ENCODE results near the gene RBM33. TPM values are rescaled to one million over a fixed set of nuclear protein-coding genes. Genes with fewer than 3 reads are reported as not detected.

Gene RBM33
- total RNA-seq, 1 experiment from 2014 or later, result 81.8 TPM

- TF ChIP-seq, protein P1, sequence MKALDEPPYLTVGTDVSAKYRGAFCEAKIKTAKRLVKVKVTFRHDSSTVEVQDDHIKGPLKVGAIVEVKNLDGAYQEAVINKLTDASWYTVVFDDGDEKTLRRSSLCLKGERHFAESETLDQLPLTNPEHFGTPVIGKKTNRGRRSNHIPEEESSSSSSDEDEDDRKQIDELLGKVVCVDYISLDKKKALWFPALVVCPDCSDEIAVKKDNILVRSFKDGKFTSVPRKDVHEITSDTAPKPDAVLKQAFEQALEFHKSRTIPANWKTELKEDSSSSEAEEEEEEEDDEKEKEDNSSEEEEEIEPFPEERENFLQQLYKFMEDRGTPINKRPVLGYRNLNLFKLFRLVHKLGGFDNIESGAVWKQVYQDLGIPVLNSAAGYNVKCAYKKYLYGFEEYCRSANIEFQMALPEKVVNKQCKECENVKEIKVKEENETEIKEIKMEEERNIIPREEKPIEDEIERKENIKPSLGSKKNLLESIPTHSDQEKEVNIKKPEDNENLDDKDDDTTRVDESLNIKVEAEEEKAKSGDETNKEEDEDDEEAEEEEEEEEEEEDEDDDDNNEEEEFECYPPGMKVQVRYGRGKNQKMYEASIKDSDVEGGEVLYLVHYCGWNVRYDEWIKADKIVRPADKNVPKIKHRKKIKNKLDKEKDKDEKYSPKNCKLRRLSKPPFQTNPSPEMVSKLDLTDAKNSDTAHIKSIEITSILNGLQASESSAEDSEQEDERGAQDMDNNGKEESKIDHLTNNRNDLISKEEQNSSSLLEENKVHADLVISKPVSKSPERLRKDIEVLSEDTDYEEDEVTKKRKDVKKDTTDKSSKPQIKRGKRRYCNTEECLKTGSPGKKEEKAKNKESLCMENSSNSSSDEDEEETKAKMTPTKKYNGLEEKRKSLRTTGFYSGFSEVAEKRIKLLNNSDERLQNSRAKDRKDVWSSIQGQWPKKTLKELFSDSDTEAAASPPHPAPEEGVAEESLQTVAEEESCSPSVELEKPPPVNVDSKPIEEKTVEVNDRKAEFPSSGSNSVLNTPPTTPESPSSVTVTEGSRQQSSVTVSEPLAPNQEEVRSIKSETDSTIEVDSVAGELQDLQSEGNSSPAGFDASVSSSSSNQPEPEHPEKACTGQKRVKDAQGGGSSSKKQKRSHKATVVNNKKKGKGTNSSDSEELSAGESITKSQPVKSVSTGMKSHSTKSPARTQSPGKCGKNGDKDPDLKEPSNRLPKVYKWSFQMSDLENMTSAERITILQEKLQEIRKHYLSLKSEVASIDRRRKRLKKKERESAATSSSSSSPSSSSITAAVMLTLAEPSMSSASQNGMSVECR (CRISPR knock-in tag; IDR thresholded peaks at IDR 0.05; ENCODE audit: borderline replicate concordance), result no peak
- TF ChIP-seq ZNF219 (CRISPR knock-in tag; IDR thresholded peaks at IDR 0.05; ENCODE audit: borderline replicate concordance) (no peak), NFE2L1 (CRISPR knock-in tag; IDR thresholded peaks at IDR 0.05) (no peak), CREB1 (CRISPR knock-in tag; IDR thresholded peaks at IDR 0.05) (no peak)
Measured at GRCh38 chr7:155692317-155692716, 47.9 kb downstream of the RBM33 start (continued).

DNA sequence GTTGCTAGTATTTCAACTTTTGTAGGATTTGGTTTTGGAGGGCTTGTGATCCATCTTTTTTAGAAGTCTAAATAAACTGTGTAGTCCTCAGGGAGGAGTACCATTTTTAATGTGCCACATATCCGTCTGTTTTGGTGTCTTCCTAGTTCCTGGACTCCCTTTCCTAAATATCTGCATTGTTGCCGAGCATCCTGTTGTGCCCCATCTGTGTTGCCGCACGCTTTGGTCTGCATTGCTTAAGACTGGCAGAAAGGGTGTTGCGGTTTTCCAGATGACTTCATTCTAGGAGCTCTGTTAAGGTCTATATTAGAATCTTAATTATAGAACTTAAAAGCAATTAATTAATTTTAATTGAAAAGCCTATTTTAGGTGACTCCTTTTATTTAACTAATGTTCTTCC lies 49.4 kb downstream of the RBM33 start:
- no peak for ATAC-seq
- H3K27me3 Mint-ChIP-seq (ENCODE audit: low read depth), result no peaks in the 10 kb centered on the region
- TF ChIP-seq, protein P2, sequence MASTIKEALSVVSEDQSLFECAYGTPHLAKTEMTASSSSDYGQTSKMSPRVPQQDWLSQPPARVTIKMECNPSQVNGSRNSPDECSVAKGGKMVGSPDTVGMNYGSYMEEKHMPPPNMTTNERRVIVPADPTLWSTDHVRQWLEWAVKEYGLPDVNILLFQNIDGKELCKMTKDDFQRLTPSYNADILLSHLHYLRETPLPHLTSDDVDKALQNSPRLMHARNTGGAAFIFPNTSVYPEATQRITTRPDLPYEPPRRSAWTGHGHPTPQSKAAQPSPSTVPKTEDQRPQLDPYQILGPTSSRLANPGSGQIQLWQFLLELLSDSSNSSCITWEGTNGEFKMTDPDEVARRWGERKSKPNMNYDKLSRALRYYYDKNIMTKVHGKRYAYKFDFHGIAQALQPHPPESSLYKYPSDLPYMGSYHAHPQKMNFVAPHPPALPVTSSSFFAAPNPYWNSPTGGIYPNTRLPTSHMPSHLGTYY (CRISPR knock-in tag; IDR thresholded peaks at IDR 0.05), result no peak
- TF ChIP-seq JAZF1 (CRISPR knock-in tag; IDR thresholded peaks at IDR 0.05), result no peak
- TF ChIP-seq ZNF121 (CRISPR knock-in tag; IDR thresholded peaks at IDR 0.05), result no peak
- TF ChIP-seq PRDM15 (CRISPR knock-in tag; IDR thresholded peaks at IDR 0.05), result no peak
- TF ChIP-seq ZNF232 (CRISPR knock-in tag; IDR thresholded peaks at IDR 0.05), result no peak
- TF ChIP-seq FOXP4 (CRISPR knock-in tag; IDR thresholded peaks at IDR 0.05), result no peak
- no peak for DNase-seq (ENCODE audit: low spot score)
- no peaks in the 10 kb centered on the region for H3K9me3 Mint-ChIP-seq
- peaks cover 53% of the 10 kb centered on the region for H3K4me1 Mint-ChIP-seq
- ChIA-PET CTCF (interaction anchor here (3.0 kb wide), 1 partner anchor 95 kb away, joined by 22 read pairs; no protein-coding TSS in a partner anchor), POLR2A (no interaction called here)
- H3K36me3 Mint-ChIP-seq, result no peaks in the 10 kb centered on the region
- no peak overlapping the region for H3K27ac Mint-ChIP-seq
- H3K4me3 Mint-ChIP-seq, result no peak overlapping the region

- 0 out of 2 replicates have a peak, but pooled peaks cover under 1% of the 10 kb centered on the region for H3K36me3 Mint-ChIP-seq
- H3K27me3 Mint-ChIP-seq (ENCODE audit: low read depth), result no peaks in the 10 kb centered on the region
- H3K27ac Mint-ChIP-seq, result no peak overlapping the region
- no peaks in the 10 kb centered on the region for H3K9me3 Mint-ChIP-seq
- no peak for ATAC-seq
- peaks cover 55% of the 10 kb centered on the region for H3K4me1 Mint-ChIP-seq
- ChIA-PET POLR2A (no interaction called here), CTCF (no interaction called here)
- DNase-seq (ENCODE audit: low spot score), result no peak
- no peak overlapping the region for H3K4me3 Mint-ChIP-seq
- TF ChIP-seq, protein P3, sequence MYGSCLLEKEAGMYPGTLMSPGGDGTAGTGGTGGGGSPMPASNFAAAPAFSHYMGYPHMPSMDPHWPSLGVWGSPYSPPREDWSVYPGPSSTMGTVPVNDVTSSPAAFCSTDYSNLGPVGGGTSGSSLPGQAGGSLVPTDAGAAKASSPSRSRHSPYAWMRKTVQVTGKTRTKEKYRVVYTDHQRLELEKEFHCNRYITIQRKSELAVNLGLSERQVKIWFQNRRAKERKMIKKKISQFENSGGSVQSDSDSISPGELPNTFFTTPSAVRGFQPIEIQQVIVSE (CRISPR knock-in tag; IDR thresholded peaks at IDR 0.05; ENCODE audit: borderline replicate concordance), result no peak
- TF ChIP-seq, protein P4, sequence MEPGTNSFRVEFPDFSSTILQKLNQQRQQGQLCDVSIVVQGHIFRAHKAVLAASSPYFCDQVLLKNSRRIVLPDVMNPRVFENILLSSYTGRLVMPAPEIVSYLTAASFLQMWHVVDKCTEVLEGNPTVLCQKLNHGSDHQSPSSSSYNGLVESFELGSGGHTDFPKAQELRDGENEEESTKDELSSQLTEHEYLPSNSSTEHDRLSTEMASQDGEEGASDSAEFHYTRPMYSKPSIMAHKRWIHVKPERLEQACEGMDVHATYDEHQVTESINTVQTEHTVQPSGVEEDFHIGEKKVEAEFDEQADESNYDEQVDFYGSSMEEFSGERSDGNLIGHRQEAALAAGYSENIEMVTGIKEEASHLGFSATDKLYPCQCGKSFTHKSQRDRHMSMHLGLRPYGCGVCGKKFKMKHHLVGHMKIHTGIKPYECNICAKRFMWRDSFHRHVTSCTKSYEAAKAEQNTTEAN (CRISPR knock-in tag; IDR thresholded peaks at IDR 0.05), result no peak
- TF ChIP-seq ZNF423 (CRISPR knock-in tag; IDR thresholded peaks at IDR 0.05) (no peak), IRF2 (CRISPR knock-in tag; IDR thresholded peaks at IDR 0.05; ENCODE audit: borderline replicate concordance, low read depth) (no peak), JAZF1 (CRISPR knock-in tag; IDR thresholded peaks at IDR 0.05) (no peak), CBFB (CRISPR knock-in tag; IDR thresholded peaks at IDR 0.05; ENCODE audit: low read depth) (no peak)
- TF ChIP-seq, protein P5, sequence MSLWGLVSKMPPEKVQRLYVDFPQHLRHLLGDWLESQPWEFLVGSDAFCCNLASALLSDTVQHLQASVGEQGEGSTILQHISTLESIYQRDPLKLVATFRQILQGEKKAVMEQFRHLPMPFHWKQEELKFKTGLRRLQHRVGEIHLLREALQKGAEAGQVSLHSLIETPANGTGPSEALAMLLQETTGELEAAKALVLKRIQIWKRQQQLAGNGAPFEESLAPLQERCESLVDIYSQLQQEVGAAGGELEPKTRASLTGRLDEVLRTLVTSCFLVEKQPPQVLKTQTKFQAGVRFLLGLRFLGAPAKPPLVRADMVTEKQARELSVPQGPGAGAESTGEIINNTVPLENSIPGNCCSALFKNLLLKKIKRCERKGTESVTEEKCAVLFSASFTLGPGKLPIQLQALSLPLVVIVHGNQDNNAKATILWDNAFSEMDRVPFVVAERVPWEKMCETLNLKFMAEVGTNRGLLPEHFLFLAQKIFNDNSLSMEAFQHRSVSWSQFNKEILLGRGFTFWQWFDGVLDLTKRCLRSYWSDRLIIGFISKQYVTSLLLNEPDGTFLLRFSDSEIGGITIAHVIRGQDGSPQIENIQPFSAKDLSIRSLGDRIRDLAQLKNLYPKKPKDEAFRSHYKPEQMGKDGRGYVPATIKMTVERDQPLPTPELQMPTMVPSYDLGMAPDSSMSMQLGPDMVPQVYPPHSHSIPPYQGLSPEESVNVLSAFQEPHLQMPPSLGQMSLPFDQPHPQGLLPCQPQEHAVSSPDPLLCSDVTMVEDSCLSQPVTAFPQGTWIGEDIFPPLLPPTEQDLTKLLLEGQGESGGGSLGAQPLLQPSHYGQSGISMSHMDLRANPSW (CRISPR knock-in tag; conservative IDR thresholded peaks at IDR 0.05; ENCODE audit: low read depth), result no peak
Measured at GRCh38 chr7:155694851-155695250, 50.4 kb downstream of the RBM33 start.

Measured in WTC11 (cell line).